Measurements from ENCODE around the gene ESYT2. TPM values are rescaled to one million over a fixed set of nuclear protein-coding genes. Genes with fewer than 3 reads are reported as not detected.

The ESYT2 gene
- polyA plus RNA-seq, 1 of the 3 experiments (the other 2 are of a cell fraction), result 34.2 TPM

GRCh38 chr7:158728911-158729645 lies 100.2 kb downstream of the ESYT2 start:
- 95% methylated on average over 16 of the region's 16 CpGs for WGBS (ENCODE audit: low lambda C conversion rate)
- H3K9me2 ChIP-seq, result no peaks in the 10 kb centered on the region
- peaks cover 7% of the 10 kb centered on the region for H3F3A ChIP-seq (replicated peaks; ENCODE audit: insufficient read depth)
- CTCF ChIA-PET, result no interaction called here
- H4K20me1 ChIP-seq (ENCODE audit: insufficient read depth), result no peaks in the 10 kb centered on the region
- H3K79me2 ChIP-seq (ENCODE audit: insufficient read depth), result no peaks in the 10 kb centered on the region
- TF ChIP-seq REST (IDR thresholded peaks at IDR 0.05; ENCODE audit: low read depth, low read length) (no peak), RFX5 (IDR thresholded peaks at IDR 0.05; ENCODE audit: low read length) (no peak), JUND (IDR thresholded peaks at IDR 0.05) (no peak), MEF2A (IDR thresholded peaks at IDR 0.05; ENCODE audit: borderline replicate concordance, low read depth) (no peak), POLR2AphosphoS5 (IDR thresholded peaks at IDR 0.05; ENCODE audit: low read depth, low read length) (no peak), USF1 (IDR thresholded peaks at IDR 0.05; ENCODE audit: borderline replicate concordance, low read depth) (no peak), RCOR1 (IDR thresholded peaks at IDR 0.05; ENCODE audit: low read length) (no peak), NRF1 (IDR thresholded peaks at IDR 0.05; ENCODE audit: low read depth, low read length) (no peak), SIN3A (IDR thresholded peaks at IDR 0.05; ENCODE audit: borderline replicate concordance, low read depth, low read length) (no peak), MAX (IDR thresholded peaks at IDR 0.05; ENCODE audit: low read depth) (no peak), GATA2 (CRISPR knock-in tag; IDR thresholded peaks at IDR 0.05) (no peak), USF2 (IDR thresholded peaks at IDR 0.05; ENCODE audit: borderline replicate concordance, low read depth, low read length) (no peak)
- H3K4me1 ChIP-seq (ENCODE audit: control insufficient read depth in 1 of 2, insufficient read depth in 2 of 2, low read depth in 1 of 2, low read length in 1 of 2), result no peaks in the 10 kb centered on the region
- H3K27me3 ChIP-seq (ENCODE audit: insufficient read depth), result no peaks in the 10 kb centered on the region
- no peak overlapping the region for H2AFZ ChIP-seq (ENCODE audit: low read depth)
- H3K36me3 ChIP-seq (replicated peaks in 1 of 2; ENCODE audit: control insufficient read depth in 1 of 2, insufficient read depth in 2 of 2, low read length in 1 of 2), result peaks cover 14 to 15% of the 10 kb centered on the region in 2 experiments
- no peak overlapping the region for H3K27ac ChIP-seq (ENCODE audit: low read depth in 2 of 2, low read length in 1 of 2)
- no peak overlapping the region for H3K9ac ChIP-seq
- H3K9me3 ChIP-seq, result no peaks in the 10 kb centered on the region
- POLR2A ChIA-PET, result no interaction called here
- DNase-seq, result no peak
- H3K4me3 ChIP-seq (ENCODE audit: low read depth in 2 of 2, low read length in 1 of 2), result no peak overlapping the region
- no peak overlapping the region for H3K4me2 ChIP-seq

Data from SK-N-SH (cell line).